Measurements from ENCODE around the gene OR11A1. TPM values are rescaled to one million over a fixed set of nuclear protein-coding genes. Genes with fewer than 3 reads are reported as not detected.

The OR11A1 gene, protein sequence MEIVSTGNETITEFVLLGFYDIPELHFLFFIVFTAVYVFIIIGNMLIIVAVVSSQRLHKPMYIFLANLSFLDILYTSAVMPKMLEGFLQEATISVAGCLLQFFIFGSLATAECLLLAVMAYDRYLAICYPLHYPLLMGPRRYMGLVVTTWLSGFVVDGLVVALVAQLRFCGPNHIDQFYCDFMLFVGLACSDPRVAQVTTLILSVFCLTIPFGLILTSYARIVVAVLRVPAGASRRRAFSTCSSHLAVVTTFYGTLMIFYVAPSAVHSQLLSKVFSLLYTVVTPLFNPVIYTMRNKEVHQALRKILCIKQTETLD
- polyA plus RNA-seq (ENCODE audit: insufficient read length in 10 of 10): not detected
- long read RNA-seq, donor 1: 0 reads
- long read RNA-seq, donor 2: 0 reads
- long read RNA-seq, donor 3: 0 reads
- long read RNA-seq, donor 4: 0 reads
- long read RNA-seq, donor 5: 0 reads
- long read RNA-seq, donor 6: 0 reads
- long read RNA-seq, donor 7: 0 reads
- long read RNA-seq, donor 8: 0 reads
- long read RNA-seq, donor 9: 0 reads

DNA sequence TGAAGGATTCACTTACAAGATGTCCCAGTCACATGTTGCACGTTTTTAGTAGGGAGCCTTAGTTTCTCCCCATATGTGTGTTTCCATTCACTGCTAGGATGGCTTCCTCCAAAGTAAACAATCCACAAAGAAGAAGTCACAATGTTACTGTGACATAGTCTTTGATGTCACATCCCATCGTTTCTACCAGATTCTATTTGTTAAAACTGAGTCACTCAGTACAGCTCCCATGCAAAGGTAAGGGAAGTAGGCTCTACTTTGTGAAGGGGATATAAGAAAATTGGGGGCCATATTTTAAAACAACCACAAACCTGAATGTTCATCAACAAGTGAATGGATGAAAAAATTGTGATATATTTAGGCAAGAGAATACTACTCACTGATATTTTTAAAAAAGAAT, at the start of gene OR11A1, which contains the start of gene OR2H1:
Gene OR11A1, minus strand, starts transcription at position 101 of the 400 bp plus-strand sequence. CDS start 29,430 bp downstream, outside the sequence.
Gene OR2H1, plus strand, starts transcription at position 185 of the 400 bp plus-strand sequence. CDS start 4,615 bp downstream, outside the sequence.
- no peak for DNase-seq

DNA sequence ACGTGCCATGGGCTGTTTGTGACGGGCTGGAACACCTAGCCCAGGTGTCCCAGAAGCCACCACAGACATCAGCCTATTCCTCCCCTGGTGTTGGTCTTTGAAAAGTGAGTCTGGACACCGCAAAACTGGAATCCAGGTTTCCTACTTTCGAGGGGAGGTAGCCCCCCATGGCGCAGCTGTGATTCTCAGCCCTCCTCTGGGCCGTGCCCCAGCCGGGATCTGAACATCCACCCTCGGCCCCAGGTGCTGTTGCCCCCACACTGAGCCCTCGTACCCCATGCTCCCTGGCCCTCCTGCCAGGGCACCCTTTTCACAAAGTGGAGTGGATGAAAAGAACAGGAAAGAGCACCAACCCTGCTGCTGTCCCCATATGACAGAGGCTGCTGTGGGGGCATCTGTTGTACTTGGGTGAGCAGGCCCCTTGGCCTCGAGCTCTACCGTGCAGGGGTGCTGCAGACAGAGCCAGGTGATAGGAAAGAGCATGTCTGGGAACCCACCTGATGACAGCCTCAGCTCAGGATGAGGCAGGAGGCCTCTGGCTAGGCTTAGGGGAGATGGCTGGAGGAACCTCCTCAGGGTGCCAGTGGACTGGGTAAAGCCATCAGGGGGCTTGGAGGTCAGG, 49.7 kb upstream of the OR11A1 start:
- DNase-seq: no peak

DNA sequence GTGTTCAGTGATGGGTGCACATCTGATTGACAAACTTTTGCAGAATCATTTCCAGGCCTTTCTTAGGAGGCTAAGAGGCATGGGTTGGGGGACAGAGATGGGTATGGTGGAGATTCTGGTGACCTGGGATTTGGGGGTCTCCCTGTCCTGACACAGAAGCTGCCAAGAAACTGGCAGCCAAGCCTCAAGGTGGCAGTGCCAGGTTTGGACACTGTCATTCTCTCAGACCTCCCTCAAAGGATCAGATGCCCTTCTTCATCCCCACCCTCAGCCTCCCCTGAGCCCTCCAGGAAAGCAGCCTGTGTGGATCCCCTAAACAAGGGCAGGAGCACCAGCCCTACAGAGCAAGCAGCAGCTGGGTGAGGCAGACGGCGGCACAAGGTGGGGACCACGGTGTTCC, 48.9 kb upstream of the OR11A1 start:
- no peak for DNase-seq

- DNase-seq: no peak
Observed at GRCh38 chr6:29504961-29505360, 48.1 kb upstream of the OR11A1 start.

DNA sequence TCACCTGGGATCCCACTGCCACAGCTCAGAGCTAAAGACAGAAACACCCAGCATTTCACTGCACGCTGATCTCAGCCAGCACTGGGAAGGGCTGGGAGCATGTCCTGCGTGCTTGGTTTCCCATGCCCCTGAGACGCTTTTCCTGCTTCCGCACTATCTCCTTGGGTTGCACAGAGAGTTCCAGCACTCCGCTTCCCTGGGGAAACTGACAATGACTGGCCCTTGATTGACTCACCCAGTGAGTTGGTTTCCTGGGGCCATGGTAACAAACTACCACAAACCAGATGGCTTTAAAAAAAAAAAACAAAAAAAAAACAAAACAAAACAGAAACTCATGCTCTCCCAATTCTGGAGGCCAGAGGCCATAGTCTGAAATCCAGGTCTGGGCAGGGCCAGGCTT, 45.7 kb upstream of the OR11A1 start:
- DNase-seq: no peak

DNA sequence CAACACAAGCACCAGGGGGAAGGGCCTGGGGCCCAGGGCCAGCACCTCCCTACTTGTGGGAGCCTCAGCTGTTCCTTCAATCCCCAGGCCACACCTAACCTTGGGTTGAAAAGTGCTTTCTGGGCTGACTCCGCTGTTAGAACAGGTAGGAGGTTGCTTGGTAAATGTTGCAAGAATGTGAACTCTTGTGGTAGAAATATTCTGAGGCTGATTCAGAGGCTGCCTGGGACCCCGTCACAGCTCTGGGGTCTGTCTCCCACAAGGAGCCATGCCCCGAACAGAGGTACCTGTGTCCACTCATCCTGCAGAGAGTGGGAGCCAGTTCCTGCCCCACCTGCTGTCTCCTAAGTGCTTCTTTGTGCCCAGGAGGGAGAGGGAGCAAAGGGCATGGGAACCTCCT, 45.3 kb upstream of the OR11A1 start:
- no peak for DNase-seq

DNA sequence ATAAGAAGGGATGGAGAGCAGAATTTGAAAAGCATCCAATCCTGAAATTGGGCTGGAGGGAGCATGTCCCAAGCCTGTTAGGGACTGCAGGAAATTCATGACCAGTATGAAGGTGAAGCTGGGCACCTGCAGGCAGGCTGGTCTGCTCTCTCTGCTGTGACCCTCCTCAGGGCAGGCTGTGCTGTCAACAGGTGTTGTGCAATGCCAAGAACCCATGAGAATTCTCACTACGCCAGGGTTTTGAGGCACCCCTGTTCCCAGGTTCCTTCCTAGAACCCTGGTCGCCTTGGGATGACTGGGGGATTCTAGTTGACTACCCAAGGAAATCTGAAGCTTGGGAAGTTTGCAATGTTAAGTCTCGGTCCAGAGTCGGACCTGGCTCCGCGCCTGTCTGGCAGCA, 44.2 kb upstream of the OR11A1 start:
- no peak for DNase-seq

DNA sequence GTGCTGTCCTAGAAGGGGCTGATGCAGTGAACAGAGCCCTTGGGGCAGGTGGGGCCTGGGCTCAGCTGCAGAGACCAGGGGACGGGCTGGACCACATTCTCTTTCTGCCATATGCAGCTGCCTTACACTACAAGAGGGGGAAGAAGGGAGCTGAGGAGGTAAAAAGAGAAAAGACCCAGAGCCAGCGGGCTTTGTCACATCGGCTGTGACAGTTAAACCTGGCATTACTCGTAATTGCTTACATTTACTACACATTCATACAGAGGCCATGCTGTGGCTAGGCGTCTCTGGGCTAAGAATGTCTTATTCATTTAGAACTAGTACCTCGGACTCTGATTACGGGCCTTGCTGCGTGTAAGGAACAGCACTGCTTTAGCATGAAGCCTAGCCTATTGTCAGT, 43.7 kb upstream of the OR11A1 start:
- DNase-seq: no peak

DNA sequence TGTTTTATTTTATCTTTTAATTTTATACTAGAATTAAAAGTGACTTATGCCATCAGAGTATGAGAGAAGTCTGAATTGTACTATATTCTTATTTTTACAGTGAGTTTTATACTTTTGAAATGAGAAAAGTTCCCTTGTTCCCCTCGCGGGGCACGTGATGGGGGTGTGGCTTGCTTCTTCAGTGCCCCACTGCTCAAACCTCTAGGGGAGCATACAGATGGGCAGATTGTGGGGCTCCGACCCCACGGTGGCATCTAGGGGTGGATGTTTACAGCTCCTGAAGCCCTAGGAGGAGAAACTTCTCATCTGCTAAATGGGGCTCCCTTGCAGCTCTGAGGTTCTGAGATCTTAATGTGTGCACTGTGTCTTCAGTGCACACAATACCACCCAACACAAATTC, 42.8 kb upstream of the OR11A1 start:
- no peak for DNase-seq

GRCh38 chr6:29496961-29497360, 40.1 kb upstream of the OR11A1 start:
- DNase-seq: no peak

DNA sequence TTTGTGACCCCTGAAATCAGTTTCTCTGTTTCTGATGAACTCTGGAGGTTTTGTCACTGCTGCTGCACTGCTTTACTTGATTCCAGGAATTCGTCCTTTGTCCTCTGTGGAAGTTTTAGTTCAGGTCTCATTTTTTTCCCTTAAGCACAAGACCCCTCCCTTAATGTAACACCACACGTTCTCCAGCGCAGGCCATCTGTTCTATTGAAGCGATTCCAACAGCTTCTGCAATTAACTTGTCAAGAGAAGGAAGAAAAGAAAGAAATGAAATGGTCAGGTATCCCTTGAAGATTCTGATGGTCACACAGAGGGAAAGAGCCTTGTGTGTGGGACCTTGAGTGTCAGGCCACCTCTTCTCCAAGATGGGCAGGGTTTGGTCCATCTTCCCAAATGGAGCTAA, 38.7 kb upstream of the OR11A1 start:
- DNase-seq: no peak

DNA sequence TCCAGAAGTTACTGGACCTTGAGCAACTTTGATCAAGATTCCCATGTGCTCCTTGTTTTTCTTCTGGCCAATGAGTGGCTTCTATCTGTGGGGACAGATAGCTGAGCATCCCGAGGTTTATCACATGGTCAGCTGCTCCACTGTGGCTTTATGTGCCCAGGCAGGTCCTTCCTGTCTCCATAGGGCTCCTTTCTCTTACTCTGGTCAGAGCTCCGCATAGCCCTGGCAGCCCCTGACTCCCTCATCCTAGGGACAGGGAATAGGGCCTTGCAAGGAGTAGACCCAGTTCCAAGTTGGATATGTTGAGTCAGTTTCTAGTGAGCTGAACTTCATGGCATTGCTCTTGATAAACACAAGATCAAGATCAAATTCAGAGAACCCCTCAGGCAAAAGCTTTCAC, 37.3 kb upstream of the OR11A1 start:
- no peak for DNase-seq

DNA sequence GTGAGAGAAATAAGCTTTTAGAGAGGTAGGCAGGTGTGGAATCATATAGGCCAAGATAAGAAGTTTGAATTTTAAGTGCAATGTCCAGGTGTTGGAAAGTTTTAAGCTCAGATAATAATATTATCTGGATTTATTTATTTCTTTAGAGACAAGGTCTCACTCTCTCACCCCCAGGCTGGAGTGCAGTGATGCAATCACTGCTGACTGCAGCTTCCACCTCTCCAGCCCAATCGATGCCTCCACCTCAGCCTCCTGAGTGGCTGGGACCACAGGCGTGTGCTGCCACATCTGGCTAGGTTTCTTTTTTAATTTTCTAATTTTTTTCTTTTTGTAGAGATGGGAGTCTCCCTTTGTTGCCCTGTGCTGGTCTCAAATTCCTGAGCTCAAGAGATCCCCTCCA, 36.4 kb upstream of the OR11A1 start:
- no peak for DNase-seq

GRCh38 chr6:29491574-29491973, 34.7 kb upstream of the OR11A1 start:
- no peak for DNase-seq

- no peak for DNase-seq
Observed at GRCh38 chr6:29490552-29490951, 33.7 kb upstream of the OR11A1 start.

DNA sequence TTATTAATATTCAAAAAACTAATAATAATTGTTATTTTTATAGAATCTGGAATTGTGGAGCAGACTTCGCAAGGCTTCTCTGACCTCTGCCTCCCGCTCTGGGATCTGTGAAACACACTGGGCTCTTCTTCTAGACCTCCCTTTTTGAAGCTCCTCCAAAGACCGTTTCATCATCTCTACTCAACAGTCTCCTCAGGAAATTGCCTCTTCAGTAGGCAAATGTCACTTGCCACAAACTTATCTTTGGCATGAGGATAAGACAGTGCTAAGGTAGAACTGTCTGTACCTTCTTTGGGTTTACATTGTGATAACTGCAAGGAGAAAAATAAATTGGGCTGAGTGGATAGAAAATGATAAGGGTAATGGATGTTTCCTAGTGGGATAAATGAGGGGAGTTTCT, 33.2 kb upstream of the OR11A1 start:
- no peak for DNase-seq

GRCh38 chr6:29489286-29489685, 32.4 kb upstream of the OR11A1 start:
- no peak for DNase-seq

DNA sequence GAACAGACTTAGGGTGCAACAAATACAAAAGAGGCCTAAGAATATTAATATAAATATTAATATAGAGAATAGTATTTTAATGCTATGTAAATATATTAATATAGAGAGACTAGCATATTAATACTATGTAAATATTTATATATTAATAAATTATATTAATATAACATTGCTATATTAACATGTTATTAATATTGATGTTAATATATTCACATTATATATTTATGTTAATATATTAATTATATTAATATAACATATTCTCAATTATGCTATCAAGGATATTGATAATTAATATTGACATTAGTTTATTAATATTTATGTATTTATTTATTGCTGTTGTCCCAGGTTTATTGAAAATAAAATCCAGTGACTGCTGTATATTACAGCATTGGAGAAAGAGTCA, 32.0 kb upstream of the OR11A1 start:
- no peak for DNase-seq

- DNase-seq: no peak
Observed at GRCh38 chr6:29487660-29488059, 30.8 kb upstream of the OR11A1 start, which contains the start of gene MAS1L. Gene MAS1L (minus strand): TSS chr6:29487956. CDS start chr6:29487902, 54 bp downstream.

- DNase-seq: no peak
Observed at GRCh38 chr6:29487131-29487530, 30.3 kb upstream of the OR11A1 start.

- DNase-seq: no peak
Observed at GRCh38 chr6:29486577-29486976, 29.7 kb upstream of the OR11A1 start.

DNA sequence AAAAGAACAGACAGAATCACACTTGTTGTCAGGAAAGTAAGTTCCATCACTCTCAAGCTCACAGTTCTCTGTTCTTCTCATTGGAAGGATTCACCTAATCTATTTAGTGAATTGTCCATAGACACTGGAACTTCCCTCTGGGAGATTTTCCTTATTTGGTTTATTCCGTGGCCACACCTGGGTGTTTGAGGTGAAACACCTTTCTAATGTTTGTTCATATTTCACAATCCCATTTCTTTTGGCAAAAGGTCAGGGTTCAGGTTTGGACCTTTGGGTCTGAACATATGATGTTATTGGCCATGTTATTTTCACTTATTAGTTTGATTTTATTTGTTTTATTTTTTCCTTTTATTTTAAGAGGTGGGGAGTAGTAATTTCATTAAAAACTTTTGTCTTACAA, 26.9 kb upstream of the OR11A1 start:
- no peak for DNase-seq

DNA sequence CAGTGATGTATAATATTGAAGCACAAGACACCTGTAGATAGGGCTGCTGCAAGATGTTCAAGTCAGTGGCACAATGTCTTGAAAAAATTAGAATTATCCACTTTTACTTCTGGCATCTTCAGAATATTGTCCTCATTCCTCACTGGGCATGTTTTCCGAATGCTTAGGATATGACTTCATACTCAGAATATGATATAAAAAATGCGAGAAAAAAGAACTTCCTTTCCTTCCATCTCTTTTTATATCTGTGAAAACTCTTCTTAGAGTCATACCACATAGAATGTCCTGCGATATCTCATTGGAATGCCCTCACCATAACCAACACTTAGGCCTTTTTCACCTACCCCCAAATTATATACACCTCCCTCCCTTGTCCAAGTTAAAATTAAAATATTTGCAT, 26.3 kb upstream of the OR11A1 start:
- no peak for DNase-seq

Data from muscle of back (tissue), 13 donors.